Activated CD4-positive, alpha-beta T cell treated with anti-CD3 and anti-CD28 coated beads, Interleukin-2, amount 10 ng/mL, durations not matched to agents 7 days and 5 days (primary cell): ENCODE results near the gene PLGRKT. TPM values are rescaled to one million over a fixed set of nuclear protein-coding genes. Genes with fewer than 3 reads are reported as not detected.
"Not testable (repeated sequence)": the region's sequence is repeated elsewhere in the genome, so short reads cannot be mapped to it uniquely, and the experiment has no call there.

ENCODE experiments used
- CTCF ChIA-PET: fragments of 350-600 bp; sonication (Branson Sonifier 250); formaldehyde crosslinking; loops from one replicate; lab custom pipeline; 2021; ENCODE audit warnings: antibody characterized with exemption; lab: Charles Lee
- POLR2A ChIA-PET: fragments of 350-600 bp; sonication (Branson Sonifier 250); formaldehyde crosslinking; loops from one replicate; lab custom pipeline; 2021; ENCODE audit warnings: antibody characterized with exemption; lab: Charles Lee
- DNase-seq: peaks from one replicate; pipeline ENCODE4 v3.0.0-alpha.2; 2020
- H3K27ac Mint-ChIP-seq: one replicate; pipeline ENCODE4 v1.8.0; 2021; ENCODE audit warnings: mild to moderate bottlenecking, moderate library complexity, mixed read lengths
- H3K27me3 Mint-ChIP-seq: one replicate; pipeline ENCODE4 v1.8.0; 2021; ENCODE audit warnings: mixed read lengths
- H3K36me3 Mint-ChIP-seq: one replicate; pipeline ENCODE4 v1.8.0; 2021; ENCODE audit warnings: low read depth, mixed read lengths
- H3K4me1 Mint-ChIP-seq: one replicate; pipeline ENCODE4 v1.8.0; 2021; ENCODE audit warnings: mixed read lengths
- H3K4me3 Mint-ChIP-seq: one replicate; pipeline ENCODE4 v1.8.0; 2021; ENCODE audit warnings: mild to moderate bottlenecking, moderate library complexity, mixed read lengths
- H3K9me3 Mint-ChIP-seq: one replicate; pipeline ENCODE4 v1.8.0; 2021; ENCODE audit warnings: mixed read lengths
- total RNA-seq, 2 experiments: library from RNA; stranded (reverse); gene quantifications; one replicate each; pipeline ENCODE4 v1.2.3, GENCODE V29; 2021

Gene PLGRKT
- total RNA-seq, 2 experiments from 2014 or later, result 35.0 to 35.7 TPM

GRCh38 chr9:5438301-5439162, 807 bp upstream of the PLGRKT start:
- peaks cover 23% of the 10 kb centered on the region for H3K36me3 Mint-ChIP-seq
- H3K27me3 Mint-ChIP-seq, result no peaks in the 10 kb centered on the region
- DNase-seq, result peak; percentile 58
- POLR2A ChIA-PET, result interaction anchor here (0.6 to 1.2 kb wide), 4 partner anchors 12 to 697 kb away, joined by 3 to 6 read pairs (median 4); partner anchors contain the start of genes CD274 and RCL1
- H3K4me1 Mint-ChIP-seq, result peaks cover 50% of the 10 kb centered on the region
- peak overlapping the region; percentile 97 for H3K27ac Mint-ChIP-seq
- CTCF ChIA-PET, result interaction anchor here (0.5 to 4.5 kb wide), 12 partner anchors 11 to 378 kb away, joined by 3 to 25 read pairs (median 4); partner anchors contain the start of gene CD274
- peak overlapping the region; percentile 87 for H3K4me3 Mint-ChIP-seq
- H3K9me3 Mint-ChIP-seq, result peaks cover 2% of the 10 kb centered on the region

GRCh38 chr9:5436441-5436840, 1.3 kb downstream of the PLGRKT start:
- Mint-ChIP-seq H3K27me3 (no peaks in the 10 kb centered on the region), H3K4me1 (peaks cover 44% of the 10 kb centered on the region), H3K36me3 (peaks cover 35% of the 10 kb centered on the region), H3K4me3 (peak overlapping the region; percentile 87), H3K9me3 (peaks cover 2% of the 10 kb centered on the region), H3K27ac (peak overlapping the region; percentile 63)
- no peak for DNase-seq
- CTCF ChIA-PET, result interaction anchor here (0.8 to 4.5 kb wide), 4 partner anchors 13 to 164 kb away, joined by 3 to 25 read pairs (median 6); partner anchors contain the start of gene CD274
- POLR2A ChIA-PET, result no interaction called here

- peaks cover 39% of the 10 kb centered on the region for H3K36me3 Mint-ChIP-seq
- peak overlapping the region; percentile 63 for H3K27ac Mint-ChIP-seq
- peaks cover 40% of the 10 kb centered on the region for H3K4me1 Mint-ChIP-seq
- ChIA-PET CTCF (interaction anchor here (1.0 to 4.5 kb wide), 3 partner anchors 14 to 250 kb away, joined by 3 to 25 read pairs (median 9); partner anchors contain the start of gene CD274), POLR2A (no interaction called here)
- DNase-seq, result no peak
- H3K27me3 Mint-ChIP-seq, result no peaks in the 10 kb centered on the region
- peaks cover 2% of the 10 kb centered on the region for H3K9me3 Mint-ChIP-seq
- H3K4me3 Mint-ChIP-seq, result peak overlapping the region; percentile 87
These were observed 1.8 kb downstream of the PLGRKT start for GRCh38 chr9:5435912-5436311.

GRCh38 chr9:5433841-5434810, 3.6 kb downstream of the PLGRKT start:
- H3K4me3 Mint-ChIP-seq, POLR2A ChIA-PET, H3K27me3 Mint-ChIP-seq, CTCF ChIA-PET, DNase-seq, H3K9me3 Mint-ChIP-seq, H3K27ac Mint-ChIP-seq: not testable (repeated sequence)
- peaks cover 29% of the 10 kb centered on the region for H3K4me1 Mint-ChIP-seq
- peaks cover 44% of the 10 kb centered on the region for H3K36me3 Mint-ChIP-seq

GRCh38 chr9:5433328-5433727, 4.4 kb downstream of the PLGRKT start:
- not testable (repeated sequence) for H3K27ac Mint-ChIP-seq

GRCh38 chr9:5432890-5433289, 4.8 kb downstream of the PLGRKT start:
- POLR2A ChIA-PET, DNase-seq, H3K9me3 Mint-ChIP-seq, CTCF ChIA-PET, H3K4me3 Mint-ChIP-seq, H3K27me3 Mint-ChIP-seq, H3K27ac Mint-ChIP-seq: not testable (repeated sequence)
- Mint-ChIP-seq H3K4me1 (peaks cover 17% of the 10 kb centered on the region), H3K36me3 (peaks cover 44% of the 10 kb centered on the region)

More at GRCh38 chr9:5433328-5433727, 4.4 kb downstream of the PLGRKT start:
- DNase-seq, H3K27me3 Mint-ChIP-seq, H3K9me3 Mint-ChIP-seq, CTCF ChIA-PET, POLR2A ChIA-PET, H3K4me3 Mint-ChIP-seq: not testable (repeated sequence)
- Mint-ChIP-seq H3K4me1 (peaks cover 21% of the 10 kb centered on the region), H3K36me3 (peaks cover 44% of the 10 kb centered on the region)

- Mint-ChIP-seq H3K27me3 (no peaks in the 10 kb centered on the region), H3K27ac (no peak overlapping the region), H3K4me1 (peaks cover under 1% of the 10 kb centered on the region), H3K4me3 (no peak overlapping the region), H3K36me3 (peaks cover 33% of the 10 kb centered on the region), H3K9me3 (peaks cover 2% of the 10 kb centered on the region)
- ChIA-PET POLR2A (no interaction called here), CTCF (no interaction called here)
- no peak for DNase-seq
These were observed 6.8 kb downstream of the PLGRKT start for GRCh38 chr9:5430912-5431311.

GRCh38 chr9:5429873-5430564, 7.7 kb downstream of the PLGRKT start:
- H3K27me3 Mint-ChIP-seq, result no peaks in the 10 kb centered on the region
- no peak overlapping the region for H3K27ac Mint-ChIP-seq
- H3K4me1 Mint-ChIP-seq, result no peaks in the 10 kb centered on the region
- DNase-seq, result no peak
- H3K9me3 Mint-ChIP-seq, result no peaks in the 10 kb centered on the region
- ChIA-PET CTCF (interaction anchor here (1.2 to 1.9 kb wide), 2 partner anchors 160 to 170 kb away, joined by 3 to 6 read pairs; no protein-coding TSS in a partner anchor), POLR2A (no interaction called here)
- peaks cover 24% of the 10 kb centered on the region for H3K36me3 Mint-ChIP-seq
- no peak overlapping the region for H3K4me3 Mint-ChIP-seq

- no peaks in the 10 kb centered on the region for H3K27me3 Mint-ChIP-seq
- H3K4me3 Mint-ChIP-seq, result no peak overlapping the region
- H3K27ac Mint-ChIP-seq, result no peak overlapping the region
- H3K36me3 Mint-ChIP-seq, result peaks cover 21% of the 10 kb centered on the region
- ChIA-PET CTCF (interaction anchor here (1.2 to 1.9 kb wide), 2 partner anchors 161 to 171 kb away, joined by 3 to 6 read pairs; no protein-coding TSS in a partner anchor), POLR2A (no interaction called here)
- DNase-seq, result no peak
- peaks cover 2% of the 10 kb centered on the region for H3K4me1 Mint-ChIP-seq
- no peaks in the 10 kb centered on the region for H3K9me3 Mint-ChIP-seq
These were observed 8.8 kb downstream of the PLGRKT start for GRCh38 chr9:5428794-5429528.

GRCh38 chr9:5428172-5428571, 9.6 kb downstream of the PLGRKT start:
- Mint-ChIP-seq H3K36me3 (peaks cover 19% of the 10 kb centered on the region), H3K9me3 (no peaks in the 10 kb centered on the region), H3K27ac (no peak overlapping the region), H3K27me3 (no peaks in the 10 kb centered on the region), H3K4me1 (peaks cover 2% of the 10 kb centered on the region), H3K4me3 (no peak overlapping the region)
- POLR2A ChIA-PET, result no interaction called here
- no peak for DNase-seq
- CTCF ChIA-PET, result interaction anchor here (0.9 kb wide), 1 partner anchor 242 kb away, joined by 3 read pairs; no protein-coding TSS in a partner anchor

- H3K9me3 Mint-ChIP-seq, result no peaks in the 10 kb centered on the region
- CTCF ChIA-PET, result no interaction called here
- peaks cover 10% of the 10 kb centered on the region for H3K36me3 Mint-ChIP-seq
- peaks cover 2% of the 10 kb centered on the region for H3K4me1 Mint-ChIP-seq
- H3K27ac Mint-ChIP-seq, result no peak overlapping the region
- H3K27me3 Mint-ChIP-seq, result no peaks in the 10 kb centered on the region
- POLR2A ChIA-PET, result no interaction called here
- DNase-seq, result no peak
- no peak overlapping the region for H3K4me3 Mint-ChIP-seq
These were observed 10.7 kb downstream of the PLGRKT start for GRCh38 chr9:5427005-5427404.
